A549 (cell line): Measurements from ENCODE around the gene DAW1. TPM values are rescaled to one million over a fixed set of nuclear protein-coding genes. Genes with fewer than 3 reads are reported as not detected.

Source experiments
- ATAC-seq, 2 experiments: fragments of 200-7000 bp in 1 of 2; fragments of >200 bp in 1 of 2; cut with Nextera tagmentation in 1 of 2; cut with Tn5 transposase in 1 of 2; 3 replicates each; pipeline versions ENCODE4 v1.8.0 to v1.9.1; 2018 to 2020; ENCODE audit warnings: mild to moderate bottlenecking in 1 of 2, moderate library complexity in 1 of 2
- CTCF ChIA-PET: fragments of 300-600 bp; sonication (Branson Sonifier 250); formaldehyde crosslinking; extraction: SDS; loops from one replicate; lab custom pipeline; 2021; ENCODE audit warnings: antibody characterized with exemption, inconsistent platforms; lab: Yijun Ruan, JAX
- POLR2A ChIA-PET: fragments of 350-600 bp; formaldehyde crosslinking; extraction: SDS; loops from one replicate; lab custom pipeline; 2021; ENCODE audit warnings: antibody characterized with exemption, inconsistent platforms; lab: Yijun Ruan, JAX
- DNase-seq, 2 experiments: peaks; one replicate each; pipeline versions ENCODE4 v3.0.0 to v3.0.0-alpha.2; 2011 to 2016; ENCODE audit warnings: low read depth in 1 of 2, low spot score in 1 of 2
- FAIRE-seq: peaks from 2 replicates; lab custom pipeline; 2011; peaks lifted over from hg19 to GRCh38; lab: Jason Lieb, UNC
- H3K27ac ChIP-seq, 2 experiments: fragments of >200 bp; sonication (Bioruptor Twin); formaldehyde crosslinking; 3 replicates each; pipeline ENCODE4 v1.5.1; 2016 to 2017
- H3K4me1 ChIP-seq: fragments of >200 bp; sonication (Bioruptor Twin); formaldehyde crosslinking; 3 replicates; pipeline ENCODE4 v1.6.1; 2016
- H3K4me2 ChIP-seq: fragments of >200 bp; sonication (Bioruptor Twin); formaldehyde crosslinking; 3 replicates; pipeline ENCODE4 v1.6.1; 2016
- H3K4me3 ChIP-seq: fragments of >200 bp; sonication (Bioruptor Twin); formaldehyde crosslinking; 3 replicates; pipeline ENCODE4 v1.5.1; 2016
- H3K9me3 ChIP-seq: fragments of >200 bp; sonication (Bioruptor Twin); formaldehyde crosslinking; 3 replicates; pipeline ENCODE4 v1.6.1; 2016
- CEBPB ChIP-seq, 2 experiments: fragments of >200 bp in 1 of 2; sonication (Bioruptor Twin) in 1 of 2; formaldehyde crosslinking in 1 of 2; IDR thresholded peaks; 2 replicates each; pipeline ENCODE4 v1.6.1; 2012 to 2016
- EHF ChIP-seq: fragments of 250-450 bp; sonication (Bioruptor Pico); IDR thresholded peaks from 2 replicates; pipeline ENCODE4 v1.5.0; 2020; ENCODE audit warnings: mild to moderate bottlenecking
- EP300 ChIP-seq, 2 experiments: fragments of >200 bp; sonication (Bioruptor Twin); formaldehyde crosslinking; IDR thresholded peaks; 2 replicates in 1 of 2; 3 replicates in 1 of 2; pipeline ENCODE4 v1.6.1; 2016 to 2017
- FOSB ChIP-seq: fragments of 250-450 bp; sonication (Bioruptor Pico); IDR thresholded peaks from 2 replicates; pipeline ENCODE4 v1.5.0; 2020; ENCODE audit warnings: mild to moderate bottlenecking, moderate library complexity
- FOSL2 ChIP-seq, 2 experiments: fragments of 450-650 bp in 1 of 2; fragments of >200 bp in 1 of 2; sonication (Bioruptor Twin) in 1 of 2; formaldehyde crosslinking; IDR thresholded peaks; 2 replicates each; pipeline versions ENCODE4 v1.5.0 to v1.6.1; 2016 to 2020; ENCODE audit warnings: mild to moderate bottlenecking in 1 of 2, moderate library complexity in 1 of 2
- GATA3 ChIP-seq: IDR thresholded peaks from 2 replicates; pipeline ENCODE4 v1.6.1; 2012; ENCODE audit warnings: borderline replicate concordance
- HDAC2 ChIP-seq: fragments of 200-600 bp; sonication (generic); IDR thresholded peaks from 2 replicates; pipeline ENCODE4 v1.6.1; 2016
- HOXA7 ChIP-seq: fragments of 250-450 bp; sonication (Bioruptor Pico); IDR thresholded peaks from 2 replicates; pipeline ENCODE4 v1.5.0; 2020; ENCODE audit warnings: mild to moderate bottlenecking, moderate library complexity
- HOXB13 ChIP-seq: fragments of 250-450 bp; sonication (Bioruptor Pico); IDR thresholded peaks from 2 replicates; pipeline ENCODE4 v1.5.0; 2020; ENCODE audit warnings: low read depth, mild to moderate bottlenecking, moderate library complexity
- JUN ChIP-seq, 2 experiments: fragments of >200 bp; sonication (Bioruptor Twin); formaldehyde crosslinking; IDR thresholded peaks; 2 replicates in 1 of 2; 3 replicates in 1 of 2; pipeline ENCODE4 v1.6.1; 2016 to 2017
- JUNB ChIP-seq: fragments of >200 bp; sonication (Bioruptor Twin); formaldehyde crosslinking; IDR thresholded peaks from 2 replicates; pipeline ENCODE4 v1.6.1; 2016
- KDM5A ChIP-seq: fragments of 200-600 bp; sonication (generic); IDR thresholded peaks from 2 replicates; pipeline ENCODE4 v1.6.1; 2016; ENCODE audit warnings: antibody characterized with exemption, mild to moderate bottlenecking
- NPAS2 ChIP-seq: fragments of 250-450 bp; sonication (Bioruptor Pico); IDR thresholded peaks from 2 replicates; pipeline ENCODE4 v1.8.0; 2022; ENCODE audit warnings: mild to moderate bottlenecking, moderate library complexity, borderline replicate concordance
- POLR2A ChIP-seq: IDR thresholded peaks from 2 replicates; pipeline ENCODE4 v1.6.1; 2012; ENCODE audit warnings: mild to moderate bottlenecking, low read length
- RFX5 ChIP-seq: fragments of 450-650 bp; IDR thresholded peaks from 2 replicates; pipeline ENCODE4 v1.7.1; 2014; ENCODE audit warnings: antibody characterized with exemption, mild to moderate bottlenecking, moderate library complexity
- RNF2 ChIP-seq: fragments of 200-600 bp; sonication (generic); IDR thresholded peaks from 2 replicates; pipeline ENCODE4 v1.6.1; 2016; ENCODE audit warnings: low read depth, mild to moderate bottlenecking, antibody characterized with exemption, moderate library complexity, borderline replicate concordance
- SREBF2 ChIP-seq: fragments of 450-650 bp; IDR thresholded peaks from 2 replicates; pipeline ENCODE4 v1.6.1; 2014; ENCODE audit warnings: mild to moderate bottlenecking, moderate library complexity
- ZNF302 ChIP-seq: fragments of 250-450 bp; sonication (Bioruptor Pico); IDR thresholded peaks from 2 replicates; pipeline ENCODE4 v1.9.0; 2021; ENCODE audit warnings: inconsistent platforms, mild to moderate bottlenecking, moderate library complexity
- WGBS: methylation state at CpG from one replicate; pipeline ENCODE4 v1.1.6; 2017; ENCODE audit errors: missing lambda C conversion rate; 5-methylcytosine and 5-hydroxymethylcytosine counted together
- polyA plus RNA-seq, 4 experiments: library from polyadenylated mRNA; depleted of rRNA in 3 of 4; stranded (reverse); fragments of >200 nt; fragmentation: RNase III in 1 of 4; extraction: RNeasy Plus Mini Kit Qiagen cat#74134 plus additional on column Dnase treatment in 1 of 4; gene quantifications; 2 replicates in 3 of 4; 3 replicates in 1 of 4; pipeline ENCODE4 v1.2.3, GENCODE V29; 2011 to 2017
- TF ChIP-seq, protein P1 (sequence below): fragments of 200-600 bp; sonication (generic); IDR thresholded peaks from 2 replicates; pipeline ENCODE4 v1.6.1; 2016; ENCODE audit warnings: antibody characterized with exemption, mild to moderate bottlenecking, moderate library complexity
- TF ChIP-seq, protein P2 (sequence below): IDR thresholded peaks from 2 replicates; pipeline ENCODE4 v1.6.1; 2012
- TF ChIP-seq, protein P3 (sequence below): fragments of 150-350 bp; IDR thresholded peaks from 2 replicates; pipeline ENCODE4 v1.6.1; 2014; ENCODE audit warnings: low read depth, mild to moderate bottlenecking, low read length

DAW1 gene
- polyA plus RNA-seq, 2 of the 4 experiments (the other 2 are of a cell fraction), result 1.1 to 2.7 TPM

DNA sequence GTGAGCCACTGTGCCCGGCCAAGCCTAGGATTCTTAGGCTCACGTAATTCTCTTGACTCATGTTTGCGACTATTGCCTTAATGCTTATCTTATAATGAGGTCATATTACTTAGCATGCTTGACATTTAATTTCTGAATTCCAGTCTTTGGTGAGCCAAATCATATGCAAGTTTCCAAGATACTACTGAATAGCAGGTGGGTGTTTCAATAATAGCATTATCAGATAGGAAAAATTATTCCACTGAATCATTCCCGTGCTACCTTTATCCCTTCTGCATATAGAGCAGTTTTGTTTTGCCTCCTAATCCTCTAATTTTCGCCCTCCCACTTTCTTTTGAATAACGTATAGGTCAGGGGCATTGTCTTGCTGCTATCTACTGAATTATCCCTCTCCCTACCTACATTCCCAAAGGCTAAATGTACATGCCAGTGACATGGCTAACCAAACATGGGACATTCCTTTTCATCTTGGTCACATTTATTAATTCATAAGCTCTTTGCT is 4.9 kb downstream of the DAW1 start:
- ChIA-PET CTCF (interaction anchor here (3.2 to 11.6 kb wide), 2 partner anchors 14 to 15 kb away, joined by 15 to 68 read pairs; no protein-coding TSS in a partner anchor), POLR2A (interaction anchor here (1.0 kb wide), 2 partner anchors 14 to 58 kb away, joined by 4 to 6 read pairs; no protein-coding TSS in a partner anchor)
- Histone ChIP-seq H3K27ac (peak overlapping the region; percentile 79 to 93), H3K4me3 (no peak overlapping the region), H3K4me2 (peak overlapping the region; percentile 61), H3K4me1 (peaks cover 62% of the 10 kb centered on the region), H3K9me3 (no peaks in the 10 kb centered on the region)
- DNase-seq, result peak; percentile 62 to 78
- peak; percentile 85 to 88 for ATAC-seq
- TF ChIP-seq HOXB13 (CRISPR knock-in tag), result peak; percentile 64; the same call in 1 of the 2 replicates
- TF ChIP-seq KDM5A, result no peak
- TF ChIP-seq JUNB, result peak; percentile 68
- no peak for TF ChIP-seq RNF2
- TF ChIP-seq, protein P1, sequence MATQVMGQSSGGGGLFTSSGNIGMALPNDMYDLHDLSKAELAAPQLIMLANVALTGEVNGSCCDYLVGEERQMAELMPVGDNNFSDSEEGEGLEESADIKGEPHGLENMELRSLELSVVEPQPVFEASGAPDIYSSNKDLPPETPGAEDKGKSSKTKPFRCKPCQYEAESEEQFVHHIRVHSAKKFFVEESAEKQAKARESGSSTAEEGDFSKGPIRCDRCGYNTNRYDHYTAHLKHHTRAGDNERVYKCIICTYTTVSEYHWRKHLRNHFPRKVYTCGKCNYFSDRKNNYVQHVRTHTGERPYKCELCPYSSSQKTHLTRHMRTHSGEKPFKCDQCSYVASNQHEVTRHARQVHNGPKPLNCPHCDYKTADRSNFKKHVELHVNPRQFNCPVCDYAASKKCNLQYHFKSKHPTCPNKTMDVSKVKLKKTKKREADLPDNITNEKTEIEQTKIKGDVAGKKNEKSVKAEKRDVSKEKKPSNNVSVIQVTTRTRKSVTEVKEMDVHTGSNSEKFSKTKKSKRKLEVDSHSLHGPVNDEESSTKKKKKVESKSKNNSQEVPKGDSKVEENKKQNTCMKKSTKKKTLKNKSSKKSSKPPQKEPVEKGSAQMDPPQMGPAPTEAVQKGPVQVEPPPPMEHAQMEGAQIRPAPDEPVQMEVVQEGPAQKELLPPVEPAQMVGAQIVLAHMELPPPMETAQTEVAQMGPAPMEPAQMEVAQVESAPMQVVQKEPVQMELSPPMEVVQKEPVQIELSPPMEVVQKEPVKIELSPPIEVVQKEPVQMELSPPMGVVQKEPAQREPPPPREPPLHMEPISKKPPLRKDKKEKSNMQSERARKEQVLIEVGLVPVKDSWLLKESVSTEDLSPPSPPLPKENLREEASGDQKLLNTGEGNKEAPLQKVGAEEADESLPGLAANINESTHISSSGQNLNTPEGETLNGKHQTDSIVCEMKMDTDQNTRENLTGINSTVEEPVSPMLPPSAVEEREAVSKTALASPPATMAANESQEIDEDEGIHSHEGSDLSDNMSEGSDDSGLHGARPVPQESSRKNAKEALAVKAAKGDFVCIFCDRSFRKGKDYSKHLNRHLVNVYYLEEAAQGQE, result no peak
- no peak for TF ChIP-seq POLR2A
- peak; percentile 51 to 83; a peak in 3 of 5 replicates for TF ChIP-seq EP300 (IDR thresholded peaks at IDR 0.05)
- TF ChIP-seq, protein P2, sequence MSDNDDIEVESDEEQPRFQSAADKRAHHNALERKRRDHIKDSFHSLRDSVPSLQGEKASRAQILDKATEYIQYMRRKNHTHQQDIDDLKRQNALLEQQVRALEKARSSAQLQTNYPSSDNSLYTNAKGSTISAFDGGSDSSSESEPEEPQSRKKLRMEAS, result 0 out of 2 replicates have a peak, but pooled peaks have one; percentile 19
- no peak; the same call in 1 of the 2 replicates for TF ChIP-seq FOSL2 (IDR thresholded peaks at IDR 0.05)
- peak; percentile 67 for TF ChIP-seq FOSL2 (CRISPR knock-in tag; IDR thresholded peaks at IDR 0.05)
- no peak for TF ChIP-seq HOXA7 (CRISPR knock-in tag)
- no peak for TF ChIP-seq HDAC2
- TF ChIP-seq NPAS2 (CRISPR knock-in tag), result no peak
- TF ChIP-seq SREBF2, result no peak
- TF ChIP-seq EHF, result no peak
- TF ChIP-seq JUN (IDR thresholded peaks at IDR 0.05), result peak in 1 of 2 experiments; percentile 60; a peak in 3 of 5 replicates
- no peak for TF ChIP-seq RFX5
- no peak for TF ChIP-seq FOSB (CRISPR knock-in tag)
- TF ChIP-seq CEBPB (IDR thresholded peaks at IDR 0.05), result peak; percentile 36 to 46; a peak in 2 of 4 replicates
- TF ChIP-seq ZNF302 (CRISPR knock-in tag), result no peak
- TF ChIP-seq, protein P3, sequence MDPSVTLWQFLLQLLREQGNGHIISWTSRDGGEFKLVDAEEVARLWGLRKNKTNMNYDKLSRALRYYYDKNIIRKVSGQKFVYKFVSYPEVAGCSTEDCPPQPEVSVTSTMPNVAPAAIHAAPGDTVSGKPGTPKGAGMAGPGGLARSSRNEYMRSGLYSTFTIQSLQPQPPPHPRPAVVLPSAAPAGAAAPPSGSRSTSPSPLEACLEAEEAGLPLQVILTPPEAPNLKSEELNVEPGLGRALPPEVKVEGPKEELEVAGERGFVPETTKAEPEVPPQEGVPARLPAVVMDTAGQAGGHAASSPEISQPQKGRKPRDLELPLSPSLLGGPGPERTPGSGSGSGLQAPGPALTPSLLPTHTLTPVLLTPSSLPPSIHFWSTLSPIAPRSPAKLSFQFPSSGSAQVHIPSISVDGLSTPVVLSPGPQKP, result no peak
- TF ChIP-seq GATA3, result peak; percentile 74; the same call in 1 of the 2 replicates
- peak; percentile 36 for FAIRE-seq
- 1% methylated on average over 6 of the region's 6 CpGs for WGBS
